ENCODE measurements around the gene PIGH. TPM values are rescaled to one million over a fixed set of nuclear protein-coding genes. Genes with fewer than 3 reads are reported as not detected.

Gene PIGH
- total RNA-seq, 1 experiment from 2014 or later = 9.4 TPM

DNA sequence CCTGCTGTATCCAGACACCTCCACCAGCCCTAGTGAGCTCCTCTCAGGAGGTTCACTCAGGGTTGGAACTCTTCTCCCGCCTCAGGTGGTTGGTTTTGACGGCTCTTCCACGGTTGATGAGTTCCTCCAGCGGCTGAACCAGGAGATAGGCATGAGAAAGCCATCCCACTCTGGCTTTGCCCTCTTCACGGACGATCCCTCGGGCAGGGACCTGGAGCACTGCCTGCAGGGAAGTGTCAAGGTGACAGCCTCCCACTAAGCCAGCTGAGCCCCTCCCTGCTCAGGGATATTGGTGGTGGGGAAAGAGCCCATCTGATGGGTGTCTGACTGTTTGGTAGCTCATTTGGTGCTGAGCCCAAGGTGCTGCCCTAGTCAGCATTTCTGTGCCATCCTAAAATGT lies 20.4 kb downstream of the PIGH start:
- no peaks in the 10 kb centered on the region for H3K9me3 ChIP-seq (ENCODE audit: control insufficient read depth, low read depth, low read length)
- no peak overlapping the region for H4K5ac ChIP-seq (ENCODE audit: insufficient read length, low read depth, low read length)
- WGBS (ENCODE audit: extremely low coverage, insufficient read length, low lambda C conversion rate) = no CpG with 5 or more reads among the region's 7 CpGs
- no peak overlapping the region for H2AFZ ChIP-seq (ENCODE audit: low read length)
- no peak overlapping the region for H2AK5ac ChIP-seq (ENCODE audit: insufficient read length, low read length)
- H3K9ac ChIP-seq (ENCODE audit: extremely low read depth, insufficient read length, low read length) = no peak overlapping the region
- no peak overlapping the region for H2BK15ac ChIP-seq (ENCODE audit: low read depth, low read length)
- no peak overlapping the region for H4K8ac ChIP-seq (replicated peaks; ENCODE audit: insufficient read length, low read depth, low read length)
- H3K36me3 Mint-ChIP-seq (ENCODE audit: insufficient read depth in 1 of 3, low read depth in 3 of 3) = peaks cover 5 to 58% (median 32%) of the 10 kb centered on the region in 3 experiments; a peak in 6 of 7 replicates
- no peak overlapping the region for H2BK120ac ChIP-seq (ENCODE audit: low read depth, low read length, poor library complexity, severe bottlenecking)
- H4K91ac ChIP-seq (ENCODE audit: insufficient read length, low read depth, low read length) = no peak overlapping the region
- no peak for DNase-seq
- no peak overlapping the region for H2BK5ac ChIP-seq (ENCODE audit: insufficient read length, low read length)
- no peaks in the 10 kb centered on the region for H3K4me1 ChIP-seq (ENCODE audit: insufficient read depth, low read length)
- H3K27ac ChIP-seq (ENCODE audit: insufficient read length, low read depth, low read length) = no peak overlapping the region
- H2BK12ac ChIP-seq (ENCODE audit: insufficient read length, low read depth, low read length) = no peak overlapping the region
- no peaks in the 10 kb centered on the region for H3K27me3 Mint-ChIP-seq (ENCODE audit: low read depth)
- no peaks in the 10 kb centered on the region for H3K79me1 ChIP-seq (ENCODE audit: insufficient read depth, low read depth, low read length, poor library complexity, severe bottlenecking)
- H3K4me3 Mint-ChIP-seq = no peak overlapping the region
- H3K56ac ChIP-seq (ENCODE audit: insufficient read length, low read depth, low read length) = no peak overlapping the region
- no peak overlapping the region for H3K27ac Mint-ChIP-seq
- no peaks in the 10 kb centered on the region for H3K4me1 Mint-ChIP-seq
- H3K4ac ChIP-seq (ENCODE audit: low read depth, low read length) = no peak overlapping the region
- H4K20me1 ChIP-seq (ENCODE audit: control insufficient read depth, insufficient read depth, insufficient read length) = no peaks in the 10 kb centered on the region
- H3K27me3 ChIP-seq (ENCODE audit: insufficient read depth, low read length) = no peaks in the 10 kb centered on the region
- H3K23me2 ChIP-seq (ENCODE audit: insufficient read length, low read depth, low read length, poor library complexity, severe bottlenecking) = no peaks in the 10 kb centered on the region
- no peak overlapping the region for H3K18ac ChIP-seq (ENCODE audit: insufficient read length, low read depth, low read length)
- no peak overlapping the region for H3T11ph ChIP-seq (ENCODE audit: low read length)
- no peaks in the 10 kb centered on the region for H3K9me3 Mint-ChIP-seq
- no peak overlapping the region for H3K14ac ChIP-seq (ENCODE audit: insufficient read depth, low read length)
- no peaks in the 10 kb centered on the region for H3K79me2 ChIP-seq (ENCODE audit: insufficient read depth, low read length)
- no peak overlapping the region for H2BK20ac ChIP-seq (ENCODE audit: low read depth, low read length, poor library complexity, severe bottlenecking)
- TF ChIP-seq, protein P1, sequence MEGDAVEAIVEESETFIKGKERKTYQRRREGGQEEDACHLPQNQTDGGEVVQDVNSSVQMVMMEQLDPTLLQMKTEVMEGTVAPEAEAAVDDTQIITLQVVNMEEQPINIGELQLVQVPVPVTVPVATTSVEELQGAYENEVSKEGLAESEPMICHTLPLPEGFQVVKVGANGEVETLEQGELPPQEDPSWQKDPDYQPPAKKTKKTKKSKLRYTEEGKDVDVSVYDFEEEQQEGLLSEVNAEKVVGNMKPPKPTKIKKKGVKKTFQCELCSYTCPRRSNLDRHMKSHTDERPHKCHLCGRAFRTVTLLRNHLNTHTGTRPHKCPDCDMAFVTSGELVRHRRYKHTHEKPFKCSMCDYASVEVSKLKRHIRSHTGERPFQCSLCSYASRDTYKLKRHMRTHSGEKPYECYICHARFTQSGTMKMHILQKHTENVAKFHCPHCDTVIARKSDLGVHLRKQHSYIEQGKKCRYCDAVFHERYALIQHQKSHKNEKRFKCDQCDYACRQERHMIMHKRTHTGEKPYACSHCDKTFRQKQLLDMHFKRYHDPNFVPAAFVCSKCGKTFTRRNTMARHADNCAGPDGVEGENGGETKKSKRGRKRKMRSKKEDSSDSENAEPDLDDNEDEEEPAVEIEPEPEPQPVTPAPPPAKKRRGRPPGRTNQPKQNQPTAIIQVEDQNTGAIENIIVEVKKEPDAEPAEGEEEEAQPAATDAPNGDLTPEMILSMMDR (conservative IDR thresholded peaks at IDR 0.05) = no peak
- H3K23ac ChIP-seq (ENCODE audit: insufficient read length, low read depth, low read length) = no peak overlapping the region
- no peak overlapping the region for H3K4me2 ChIP-seq (ENCODE audit: insufficient read depth, insufficient read length, low read length)
